SU-DHL-6 (cell line): Measurements from ENCODE around the gene RIBC2.

ENCODE experiments used
- H2AFZ ChIP-seq: fragments of 200-600 bp; sonication (generic); 2 replicates; pipeline ENCODE4 v1.6.1; 2014; ENCODE audit warnings: low read depth, mild to moderate bottlenecking, moderate library complexity, mixed read lengths, antibody characterized with exemption, low read length; ENCODE audit not compliant: severe bottlenecking
- H3F3A ChIP-seq: fragments of 200-600 bp; shearing (Covaris generic); 2 replicates; pipeline ENCODE4 v1.6.0; 2016; ENCODE audit warnings: antibody characterized with exemption, mild to moderate bottlenecking; ENCODE audit not compliant: insufficient read depth
- H3K27ac ChIP-seq: fragments of 200-600 bp; sonication (generic); 2 replicates; pipeline ENCODE4 v1.5.1; 2016; ENCODE audit warnings: low read depth, mild to moderate bottlenecking, low read length, moderate library complexity, mixed read lengths
- H3K27me3 ChIP-seq: fragments of 200-600 bp; sonication (generic), shearing (Covaris generic); 2 replicates; pipeline ENCODE4 v1.6.0; 2014; ENCODE audit warnings: mild to moderate bottlenecking, low read length
- H3K36me3 ChIP-seq: fragments of 200-600 bp; sonication (generic); 2 replicates; pipeline ENCODE4 v1.6.1; 2014; ENCODE audit warnings: mild to moderate bottlenecking, low read length, mixed read lengths
- H3K4me2 ChIP-seq: fragments of 300-600, 200-600 bp; shearing (Covaris generic), sonication (generic); 2 replicates; pipeline ENCODE4 v1.6.0; 2014; ENCODE audit warnings: low read length, low read depth, mild to moderate bottlenecking; ENCODE audit not compliant: poor library complexity, severe bottlenecking
- H3K4me3 ChIP-seq: fragments of 200-600 bp; sonication (generic); 2 replicates; pipeline ENCODE4 v1.5.1; 2014; ENCODE audit warnings: antibody characterized with exemption, low read length, mild to moderate bottlenecking, mixed read lengths; ENCODE audit not compliant: insufficient read depth, poor library complexity, severe bottlenecking
- H3K79me2 ChIP-seq: fragments of 200-600 bp; sonication (generic); 2 replicates; pipeline ENCODE4 v1.6.1; 2014; ENCODE audit warnings: mild to moderate bottlenecking, low read length, moderate library complexity; ENCODE audit not compliant: insufficient read depth
- H3K9ac ChIP-seq: fragments of 200-600 bp; sonication (generic); 2 replicates; pipeline ENCODE4 v1.7.0; 2014; ENCODE audit warnings: mild to moderate bottlenecking, low read length
- H3K9me2 ChIP-seq: fragments of 200-600 bp; sonication (generic); replicated peaks from 2 replicates; pipeline ENCODE4 v1.6.1; 2014; ENCODE audit warnings: low read length; ENCODE audit not compliant: insufficient read depth
- H3K9me3 ChIP-seq: fragments of 200-600 bp; sonication (generic); 2 replicates; pipeline ENCODE4 v1.6.1; 2014; ENCODE audit warnings: low read length, mixed read lengths; ENCODE audit not compliant: insufficient read depth
- H4K20me1 ChIP-seq: fragments of 200-600 bp; sonication (generic); 2 replicates; pipeline ENCODE4 v1.6.1; 2014; ENCODE audit warnings: low read depth, mild to moderate bottlenecking, antibody characterized with exemption, low read length, moderate library complexity, mixed read lengths
- CTCF ChIP-seq: fragments of 200-600 bp; sonication (generic); IDR thresholded peaks from one replicate; pipeline ENCODE4 v1.5.1; 2017; ENCODE audit warnings: antibody characterized with exemption, mild to moderate bottlenecking, low read length, moderate library complexity; ENCODE audit not compliant: insufficient read depth, poor library complexity, severe bottlenecking
- EZH2phosphoT487 ChIP-seq: fragments of 200-600 bp; sonication (generic), shearing (Covaris generic); conservative IDR thresholded peaks from 2 replicates; pipeline ENCODE4 v1.6.1; 2018; ENCODE audit warnings: mild to moderate bottlenecking, antibody characterized with exemption, low read length, moderate library complexity, mixed read lengths

Gene RIBC2

GRCh38 chr22:45452565-45453379 lies 39.3 kb downstream of the RIBC2 start:
- no peaks in the 10 kb centered on the region for H3K9me2 ChIP-seq
- H3F3A ChIP-seq = no peaks in the 10 kb centered on the region
- TF ChIP-seq EZH2phosphoT487 = no peak
- no peak for TF ChIP-seq CTCF
- no peaks in the 10 kb centered on the region for H3K79me2 ChIP-seq
- no peak overlapping the region for H2AFZ ChIP-seq
- H3K4me3 ChIP-seq = no peak overlapping the region
- H3K9me3 ChIP-seq = no peaks in the 10 kb centered on the region
- H3K27me3 ChIP-seq = no peaks in the 10 kb centered on the region
- H3K9ac ChIP-seq = no peak overlapping the region
- no peak overlapping the region for H3K4me2 ChIP-seq
- no peaks in the 10 kb centered on the region for H3K36me3 ChIP-seq
- no peaks in the 10 kb centered on the region for H4K20me1 ChIP-seq
- H3K27ac ChIP-seq = no peak overlapping the region

GRCh38 chr22:45453764-45454163 lies 40.3 kb downstream of the RIBC2 start:
- no peak overlapping the region for H3K4me2 ChIP-seq
- no peak overlapping the region for H2AFZ ChIP-seq
- no peaks in the 10 kb centered on the region for H3K9me3 ChIP-seq
- H3K9ac ChIP-seq = no peak overlapping the region
- TF ChIP-seq CTCF = no peak
- TF ChIP-seq EZH2phosphoT487 = no peak
- no peaks in the 10 kb centered on the region for H3K36me3 ChIP-seq
- no peak overlapping the region for H3K27ac ChIP-seq
- H3K4me3 ChIP-seq = no peak overlapping the region
- H3K9me2 ChIP-seq = no peaks in the 10 kb centered on the region
- H3K27me3 ChIP-seq = no peaks in the 10 kb centered on the region
- no peaks in the 10 kb centered on the region for H3K79me2 ChIP-seq
- H3F3A ChIP-seq = no peaks in the 10 kb centered on the region
- no peaks in the 10 kb centered on the region for H4K20me1 ChIP-seq

- no peak overlapping the region for H3K27ac ChIP-seq
- no peaks in the 10 kb centered on the region for H3K9me2 ChIP-seq
- no peaks in the 10 kb centered on the region for H3K27me3 ChIP-seq
- no peaks in the 10 kb centered on the region for H3K9me3 ChIP-seq
- no peak overlapping the region for H3K4me2 ChIP-seq
- no peak overlapping the region for H2AFZ ChIP-seq
- no peaks in the 10 kb centered on the region for H4K20me1 ChIP-seq
- H3F3A ChIP-seq = no peaks in the 10 kb centered on the region
- no peak overlapping the region for H3K9ac ChIP-seq
- H3K4me3 ChIP-seq = no peak overlapping the region
- no peaks in the 10 kb centered on the region for H3K36me3 ChIP-seq
- no peaks in the 10 kb centered on the region for H3K79me2 ChIP-seq
- TF ChIP-seq EZH2phosphoT487 (no peak), CTCF (no peak)
These were observed 40.8 kb downstream of the RIBC2 start for GRCh38 chr22:45454275-45454674.
